HUDEP-2 (cell line): ENCODE measurements around the gene SIGLEC10.
A peak's percentile ranks its signal among the peaks of the same experiment; 100 is the strongest.
"Not testable (repeated sequence)": the region's sequence is repeated elsewhere in the genome, so short reads cannot be mapped to it uniquely, and the experiment has no call there.

Experiments used
- DNase-seq, 76 experiments: peaks; one replicate each; lab custom pipeline; 2025; ENCODE audit not compliant: unreplicated experiment in 76 of 76; lab: John Stamatoyannopoulos, UW

The SIGLEC10 gene

DNA sequence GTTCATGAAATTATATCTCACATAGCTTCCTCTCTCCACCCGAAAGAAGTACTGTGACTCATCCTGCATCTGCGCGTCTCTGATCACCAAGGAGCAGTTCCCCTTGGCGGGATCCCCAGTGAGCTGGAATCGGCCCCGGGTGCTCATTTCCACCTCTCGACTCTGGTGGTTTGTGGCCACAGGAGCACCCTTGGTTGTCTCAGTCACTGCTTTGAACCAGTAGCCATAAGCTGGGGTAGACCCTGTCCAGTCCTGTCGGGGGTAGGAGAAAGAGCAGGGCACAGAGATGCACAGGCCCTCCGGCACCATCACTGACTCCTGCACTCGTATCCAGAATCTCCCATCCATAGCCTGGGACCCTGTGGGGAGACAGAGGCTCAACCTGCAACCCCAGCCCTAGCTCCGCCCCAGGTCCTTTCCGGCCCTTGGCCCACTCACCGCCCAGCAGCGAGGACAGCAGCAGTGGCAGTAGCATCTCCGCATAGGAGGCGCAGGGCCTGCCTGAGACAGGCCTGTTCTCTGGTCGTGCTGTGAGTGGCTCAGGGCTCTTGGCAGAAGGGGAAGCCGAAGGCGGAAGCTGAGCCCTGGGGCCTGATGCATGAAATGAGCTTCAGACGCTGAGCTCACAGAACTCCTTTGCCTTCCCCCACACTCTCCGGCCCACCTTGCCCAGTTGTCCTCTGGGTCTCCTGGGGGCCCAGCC, at the start of gene SIGLEC10:
Gene SIGLEC10, minus strand, starts transcription at position 536 of the 703 bp plus-strand sequence. Its CDS starts 61 bp downstream, at position 475.
- DNase-seq, result peak in 7 of 76 experiments; percentile 4 to 18 (median 14)

DNA sequence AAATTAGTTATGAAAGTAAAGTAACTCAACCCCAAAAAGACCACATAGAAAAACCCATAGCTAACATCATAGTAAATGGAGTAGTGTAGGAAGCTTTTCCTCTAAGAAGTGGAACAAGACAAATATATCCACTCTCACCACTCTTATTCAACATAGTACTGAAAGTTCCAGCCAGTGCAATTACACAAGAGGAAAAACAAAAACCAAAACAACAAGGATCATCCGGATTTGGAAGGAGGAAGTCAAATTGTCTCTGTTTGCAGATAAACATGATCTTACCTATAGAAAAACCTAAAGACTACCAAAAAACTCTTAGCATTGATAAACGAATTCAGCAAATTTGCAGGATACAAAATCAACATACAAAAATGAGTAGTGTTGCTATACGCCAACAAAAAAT, 49.3 kb upstream of the SIGLEC10 start:
- no peak for DNase-seq

DNA sequence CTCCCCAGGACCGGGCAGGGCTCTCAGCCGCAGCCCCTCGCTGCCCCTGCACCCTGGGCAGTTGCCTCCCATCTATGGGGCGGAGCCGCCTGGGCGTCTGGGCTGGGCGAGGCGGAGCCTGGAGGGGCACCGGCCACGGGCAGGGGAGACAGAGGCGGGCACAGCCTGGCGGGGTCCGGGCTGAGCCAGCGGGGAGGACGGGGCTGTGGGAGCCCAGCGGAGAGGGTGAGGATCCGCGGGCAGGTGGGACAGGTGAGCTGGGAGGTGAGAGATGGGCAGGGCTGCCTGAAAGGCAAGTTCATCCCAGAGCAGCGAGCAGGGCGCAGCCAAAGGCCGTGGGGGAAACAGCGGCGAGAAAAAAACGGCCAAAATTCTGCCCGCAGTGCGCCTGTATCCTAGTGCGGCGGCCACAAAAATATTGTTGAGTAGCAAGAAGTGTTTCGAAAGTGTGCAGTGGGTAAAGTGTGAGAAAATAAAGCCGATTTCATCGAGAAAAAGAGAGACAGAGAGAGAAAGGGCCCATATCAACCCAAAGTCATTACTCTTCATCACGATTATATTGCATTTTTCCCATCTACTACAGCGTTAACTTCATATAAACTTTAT, 46.6 kb upstream of the SIGLEC10 start:
- not testable (repeated sequence) for DNase-seq

GRCh38 chr19:51462681-51463080, 45.2 kb upstream of the SIGLEC10 start:
- no peak for DNase-seq

GRCh38 chr19:51462276-51462675, 44.8 kb upstream of the SIGLEC10 start:
- no peak for DNase-seq

GRCh38 chr19:51461723-51462161, 44.3 kb upstream of the SIGLEC10 start:
- no peak for DNase-seq

DNA sequence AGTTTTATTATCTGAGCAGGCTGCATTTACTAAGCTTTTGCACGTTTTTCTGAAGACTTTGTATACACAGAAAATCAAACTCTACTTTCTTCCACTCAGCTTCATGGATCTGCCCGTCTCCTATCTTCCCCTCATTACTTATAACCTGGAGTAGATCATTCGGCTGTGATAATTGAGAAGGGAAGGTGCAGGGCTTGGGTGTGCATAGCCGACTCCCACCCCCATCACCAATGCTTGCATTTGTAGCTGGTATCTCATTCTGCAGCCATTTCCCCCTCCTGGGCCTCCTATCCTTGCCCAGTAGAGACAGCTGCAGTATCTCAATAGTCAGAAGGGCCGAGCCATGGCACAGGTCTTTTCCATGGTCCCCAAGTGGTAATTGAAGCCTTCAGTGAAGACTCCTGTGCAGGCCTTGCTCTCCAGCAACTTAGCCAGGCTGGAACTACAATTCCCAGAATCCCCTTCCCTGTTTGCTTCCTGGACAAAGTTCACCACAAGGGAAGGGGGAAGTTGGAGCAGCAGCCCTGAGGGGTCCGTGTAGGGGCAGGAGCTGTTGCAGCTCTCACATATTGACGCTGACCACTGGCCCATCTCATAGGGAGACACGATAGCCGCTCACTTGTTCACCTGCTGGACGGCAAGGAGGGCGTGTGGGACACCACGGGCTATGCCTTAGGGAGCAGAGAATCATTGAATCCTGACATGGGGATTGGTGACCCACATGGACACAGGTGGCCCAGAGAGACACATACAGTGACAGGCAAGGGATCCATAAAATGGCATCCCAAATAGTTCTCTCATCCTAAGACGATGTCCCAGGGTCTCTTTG, 42.9 kb upstream of the SIGLEC10 start:
- DNase-seq, result peak in 4 of 76 experiments; percentile 9 to 39 (median 15)

DNA sequence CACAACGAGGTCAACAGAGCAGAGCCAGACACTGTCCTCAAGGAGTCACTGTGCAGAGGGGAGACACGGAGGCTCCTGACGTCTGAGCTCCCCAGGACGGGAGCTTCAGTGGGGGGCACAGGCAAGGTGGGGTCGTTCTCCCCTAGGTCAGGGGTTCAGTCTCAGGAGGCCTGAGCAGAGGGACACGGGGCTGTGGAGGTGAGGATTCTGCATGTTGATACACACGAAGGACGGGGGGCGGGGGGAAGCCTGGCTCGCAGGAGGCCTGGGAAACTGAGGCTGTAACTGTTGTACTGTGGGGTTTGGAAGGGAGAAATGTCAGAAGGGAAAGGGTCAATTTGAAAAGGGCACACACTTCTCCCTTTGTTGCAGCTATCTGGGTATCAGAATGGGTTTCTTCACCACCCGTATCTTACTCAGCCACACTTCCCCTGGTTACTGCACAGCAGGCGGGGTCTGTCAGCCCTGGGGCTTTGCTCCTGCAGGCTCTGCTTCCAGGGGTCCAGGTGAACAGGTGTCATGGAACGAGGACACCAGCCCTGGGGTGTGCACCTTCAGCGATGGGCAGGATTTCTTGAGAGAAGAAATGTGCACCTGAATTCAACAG, 41.6 kb upstream of the SIGLEC10 start:
- DNase-seq, result no peak

- DNase-seq, result no peak
These were observed 40.7 kb upstream of the SIGLEC10 start, which contains the start of gene SIGLEC8 for GRCh38 chr19:51458051-51458645. Gene SIGLEC8 (minus strand): TSS chr19:51458454. CDS start chr19:51458387, 67 bp downstream.

DNA sequence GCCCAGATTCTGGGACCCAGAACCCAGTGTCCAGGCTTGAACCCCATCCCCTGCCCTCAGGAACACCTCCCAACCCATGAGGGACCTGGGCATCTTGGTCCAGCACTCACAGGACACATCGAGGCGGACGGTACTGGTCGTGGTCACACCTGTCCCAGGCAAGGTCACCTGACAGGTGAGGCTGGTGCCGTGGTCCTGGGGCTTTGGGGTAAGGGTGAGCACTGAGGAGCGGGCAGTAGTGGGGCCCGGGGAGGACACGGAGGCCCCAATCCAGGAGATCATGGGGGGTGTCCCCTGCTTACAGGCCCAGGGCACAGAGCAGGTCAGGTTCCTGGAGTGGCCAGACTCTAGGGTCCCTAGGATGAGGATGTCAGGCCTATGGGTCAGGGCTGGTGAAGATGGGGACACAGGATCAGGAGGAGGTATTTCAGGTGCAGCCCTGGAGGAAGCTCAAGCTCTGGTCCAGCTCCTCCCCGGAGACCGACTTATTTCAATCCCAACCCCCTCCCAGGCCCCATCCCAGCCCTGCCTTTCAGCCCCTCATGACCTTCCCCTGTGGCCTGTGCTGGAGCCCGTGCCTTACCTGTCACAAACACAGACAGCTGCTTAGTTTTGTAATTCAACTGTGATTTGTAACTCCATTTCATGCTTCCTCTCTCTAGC, 40.0 kb upstream of the SIGLEC10 start:
- no peak for DNase-seq

GRCh38 chr19:51456541-51457290, 39.3 kb upstream of the SIGLEC10 start:
- DNase-seq, result no peak

GRCh38 chr19:51450730-51451307, 33.4 kb upstream of the SIGLEC10 start:
- no peak for DNase-seq

GRCh38 chr19:51448411-51449016, 31.1 kb upstream of the SIGLEC10 start:
- peak in 28 of 76 experiments; percentile 7 to 60 (median 34) for DNase-seq

DNA sequence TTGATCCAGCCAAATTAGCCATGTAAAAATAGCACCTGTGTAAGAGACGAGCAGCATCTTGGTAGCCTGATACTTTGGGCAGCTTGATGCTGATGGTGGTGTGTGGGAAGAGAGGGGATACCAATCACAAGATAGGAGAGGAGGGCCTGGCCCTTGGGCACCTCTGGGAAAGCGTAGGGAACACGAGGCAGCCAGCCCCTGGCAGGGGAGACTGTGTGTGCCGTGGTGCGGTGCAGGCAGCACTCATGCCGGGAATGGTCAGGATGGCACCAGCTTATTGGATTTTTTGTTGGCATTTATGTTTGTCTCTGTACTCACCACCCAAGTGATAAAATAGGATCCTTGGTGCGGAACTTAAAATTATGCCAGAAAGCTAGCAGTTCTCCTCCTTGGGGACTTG, 30.6 kb upstream of the SIGLEC10 start:
- no peak for DNase-seq

DNA sequence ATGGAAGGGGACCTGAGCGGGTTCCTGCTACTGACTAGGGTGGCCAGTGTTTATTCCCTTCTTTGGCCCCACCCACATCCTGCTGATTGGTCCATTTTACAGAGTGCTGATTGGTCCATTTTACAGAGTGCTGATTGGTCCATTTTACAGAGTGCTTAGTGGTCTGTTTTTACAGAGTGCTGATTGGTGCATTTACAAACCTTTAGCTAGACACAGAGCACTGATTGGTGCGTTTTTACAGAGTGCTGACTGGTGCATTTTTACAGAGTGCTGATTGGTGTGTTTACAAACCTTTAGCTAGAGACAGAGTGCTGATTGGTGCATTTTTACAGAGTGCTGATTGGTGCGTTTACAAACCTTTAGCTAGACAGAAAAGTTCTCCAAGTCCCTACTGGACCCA, 30.1 kb upstream of the SIGLEC10 start:
- not testable (repeated sequence) for DNase-seq

DNA sequence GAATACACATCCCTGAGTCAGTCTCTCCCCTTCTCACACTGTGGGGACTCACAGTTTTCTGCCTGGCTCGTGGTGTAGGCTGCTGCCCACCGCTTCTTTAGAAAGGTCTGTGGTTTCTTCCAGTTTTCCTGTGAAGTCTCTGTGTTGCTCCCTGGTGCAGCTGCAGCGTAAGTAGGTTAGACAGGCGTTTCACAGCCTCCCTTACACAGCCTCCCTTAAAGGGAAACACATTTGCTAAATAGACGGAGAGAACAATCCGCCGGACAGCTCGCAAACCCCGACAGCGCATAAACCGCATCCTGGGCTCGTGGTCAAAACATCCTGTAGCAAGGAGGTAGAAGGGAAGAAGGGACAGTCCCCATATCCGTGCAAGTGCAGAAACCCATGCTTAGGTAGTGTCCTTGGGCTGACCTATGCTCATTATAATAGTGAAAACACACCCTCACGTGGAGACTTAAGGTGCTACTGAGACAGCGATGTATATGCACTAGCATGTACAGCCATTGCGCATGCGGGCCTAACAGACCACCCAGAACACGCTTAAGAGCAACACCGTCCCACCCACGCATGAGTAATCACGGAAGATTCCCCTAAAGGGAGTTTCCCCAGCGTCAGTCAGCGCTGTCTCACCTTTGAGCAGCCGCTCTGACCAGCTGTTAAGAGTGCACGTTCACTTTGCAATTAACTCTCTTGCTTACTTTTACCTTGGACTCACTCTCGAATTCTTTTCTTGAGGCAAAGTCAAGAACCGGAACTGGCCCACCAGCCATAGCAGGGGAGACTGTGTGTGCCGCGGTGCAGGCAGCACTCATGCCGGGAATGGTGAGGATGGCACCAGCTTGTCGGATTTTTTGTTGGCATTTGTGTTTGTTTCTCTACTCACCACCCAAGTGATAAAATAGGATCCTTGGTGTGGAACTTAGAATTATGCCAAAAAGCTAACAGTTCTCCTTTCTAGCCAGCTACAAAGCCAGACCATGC, 24.3 kb upstream of the SIGLEC10 start:
- no peak for DNase-seq

- peak in 1 of 76 experiments; percentile 11 for DNase-seq
These were observed 23.5 kb upstream of the SIGLEC10 start for GRCh38 chr19:51440846-51441409.
